Lower lobe of right lung (tissue), 2 donors: ENCODE data around the gene MYH2. TPM values are rescaled to one million over a fixed set of nuclear protein-coding genes. Genes with fewer than 3 reads are reported as not detected.
"Not testable (repeated sequence)": the region's sequence is repeated elsewhere in the genome, so short reads cannot be mapped to it uniquely, and the experiment has no call there.

ENCODE experiments used
- ATAC-seq, 2 donors: fragments of 200-7000 bp; cut with Tn5 transposase; one replicate each; pipeline ENCODE4 v1.9.1; 2020 to 2022; ENCODE audit warnings: mild to moderate bottlenecking in 2 of 2, moderate library complexity in 2 of 2
- DNase-seq: peaks from one replicate; pipeline ENCODE4 v3.0.0-alpha.2; 2020
- H3K27ac ChIP-seq: fragments of 200-600 bp; one replicate; pipeline ENCODE4 v1.8.0; 2022
- H3K27me3 ChIP-seq: fragments of 200-600 bp; one replicate; pipeline ENCODE4 v1.8.0; 2022; ENCODE audit warnings: low read depth
- H3K36me3 ChIP-seq: fragments of 200-600 bp; one replicate; pipeline ENCODE4 v1.8.0; 2022; ENCODE audit warnings: mild to moderate bottlenecking
- H3K4me1 ChIP-seq: fragments of 200-600 bp; one replicate; pipeline ENCODE4 v1.8.0; 2022
- H3K4me3 ChIP-seq: fragments of 200-600 bp; one replicate; pipeline ENCODE4 v1.8.0; 2022; ENCODE audit warnings: mild to moderate bottlenecking
- H3K9me3 ChIP-seq: fragments of 200-600 bp; one replicate; pipeline ENCODE4 v1.8.0; 2022
- intact Hi-C: fragments of 100-400 bp; cut with DNase I; formaldehyde crosslinking; loops from one replicate; pipeline ENCODE4 v1.11.0; 2022
- total RNA-seq: library from RNA; stranded (reverse); fragmentation: NEBNext Ultra II Directional; extraction: Animal tissue kit (Norgen Biotek cat#: 25700); gene quantifications from one replicate; pipeline ENCODE4 v1.2.1, GENCODE V29; 2021
- TF ChIP-seq, protein P1 (sequence below): fragments of 200-600 bp; IDR thresholded peaks from one replicate; pipeline ENCODE4 v1.8.0; 2022; ENCODE audit warnings: antibody characterized with exemption, mild to moderate bottlenecking
- donor health status: DM: no; HTN: yes; CAD: no; lungs with severe emphysema.

MYH2 gene
- total RNA-seq, 1 donor from 2014 or later, result 0.06 TPM

DNA sequence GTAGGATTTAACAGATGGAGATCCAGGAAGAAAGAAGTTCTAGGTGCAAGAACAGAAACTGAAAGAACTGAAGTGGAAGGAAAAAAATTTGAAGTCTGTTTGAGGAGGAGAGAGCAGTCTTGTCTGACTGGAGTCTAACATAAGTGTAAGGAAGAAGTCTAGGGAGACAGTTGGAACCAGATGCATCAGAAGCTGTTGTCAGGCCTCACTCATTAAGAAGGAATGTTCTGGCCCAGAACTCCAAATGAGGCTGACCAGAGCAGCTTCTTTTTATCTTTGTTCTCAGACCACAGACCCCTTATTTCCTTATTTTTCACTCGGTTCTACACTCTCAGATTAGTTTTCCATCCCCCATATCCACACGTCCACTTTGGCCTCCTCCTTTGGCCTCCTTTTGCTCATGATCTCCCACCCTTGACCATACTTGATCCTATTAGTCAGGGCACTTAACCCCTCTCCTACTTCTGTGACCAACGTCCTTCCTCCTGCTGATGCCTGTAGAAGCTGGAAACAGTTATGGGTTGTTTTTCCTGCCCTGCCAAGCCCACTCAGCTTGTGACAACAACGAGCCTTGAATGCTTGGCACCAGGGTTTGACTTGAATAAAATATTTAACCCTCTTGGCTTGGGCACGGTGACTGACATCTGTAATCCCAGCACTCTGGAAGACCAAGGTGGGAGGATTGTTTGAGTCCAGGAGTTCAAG, 7.0 kb upstream of the MYH2 start:
- ATAC-seq (no peak), DNase-seq (no peak)
- Histone ChIP-seq H3K27ac (no peak overlapping the region), H3K27me3 (no peaks in the 10 kb centered on the region), H3K9me3 (no peaks in the 10 kb centered on the region), H3K4me3 (no peak overlapping the region), H3K4me1 (no peaks in the 10 kb centered on the region), H3K36me3 (no peaks in the 10 kb centered on the region)
- TF ChIP-seq, protein P1, sequence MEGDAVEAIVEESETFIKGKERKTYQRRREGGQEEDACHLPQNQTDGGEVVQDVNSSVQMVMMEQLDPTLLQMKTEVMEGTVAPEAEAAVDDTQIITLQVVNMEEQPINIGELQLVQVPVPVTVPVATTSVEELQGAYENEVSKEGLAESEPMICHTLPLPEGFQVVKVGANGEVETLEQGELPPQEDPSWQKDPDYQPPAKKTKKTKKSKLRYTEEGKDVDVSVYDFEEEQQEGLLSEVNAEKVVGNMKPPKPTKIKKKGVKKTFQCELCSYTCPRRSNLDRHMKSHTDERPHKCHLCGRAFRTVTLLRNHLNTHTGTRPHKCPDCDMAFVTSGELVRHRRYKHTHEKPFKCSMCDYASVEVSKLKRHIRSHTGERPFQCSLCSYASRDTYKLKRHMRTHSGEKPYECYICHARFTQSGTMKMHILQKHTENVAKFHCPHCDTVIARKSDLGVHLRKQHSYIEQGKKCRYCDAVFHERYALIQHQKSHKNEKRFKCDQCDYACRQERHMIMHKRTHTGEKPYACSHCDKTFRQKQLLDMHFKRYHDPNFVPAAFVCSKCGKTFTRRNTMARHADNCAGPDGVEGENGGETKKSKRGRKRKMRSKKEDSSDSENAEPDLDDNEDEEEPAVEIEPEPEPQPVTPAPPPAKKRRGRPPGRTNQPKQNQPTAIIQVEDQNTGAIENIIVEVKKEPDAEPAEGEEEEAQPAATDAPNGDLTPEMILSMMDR, result no peak
- intact Hi-C loops, result no loop called here

DNA sequence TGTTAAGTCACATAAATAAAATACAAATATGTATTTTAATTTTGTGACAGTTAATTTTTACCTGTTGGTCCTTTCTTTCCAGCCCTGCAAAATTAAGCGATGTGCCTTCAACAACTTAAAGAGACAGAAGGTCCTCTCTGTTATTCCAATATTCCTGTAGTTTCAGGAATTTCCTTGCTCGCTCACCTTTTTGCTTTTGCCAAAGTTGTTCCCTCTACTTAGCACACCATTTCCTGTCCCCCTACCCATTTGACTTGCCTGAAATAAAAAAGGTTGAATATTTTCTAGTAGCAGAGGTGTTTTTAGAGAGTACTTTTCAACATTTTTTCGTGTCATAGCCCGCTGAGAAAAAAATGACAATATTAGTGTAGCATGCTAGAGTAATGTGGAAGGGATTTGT, 556 bp upstream of the MYH2 start:
- DNase-seq, result no peak
- Histone ChIP-seq H3K27ac (no peak overlapping the region), H3K36me3 (no peaks in the 10 kb centered on the region), H3K4me3 (no peak overlapping the region), H3K9me3 (no peaks in the 10 kb centered on the region), H3K4me1 (no peaks in the 10 kb centered on the region), H3K27me3 (no peaks in the 10 kb centered on the region)
- ATAC-seq, result no peak
- TF ChIP-seq, protein P1, result no peak
- intact Hi-C loops, result no loop called here

DNA sequence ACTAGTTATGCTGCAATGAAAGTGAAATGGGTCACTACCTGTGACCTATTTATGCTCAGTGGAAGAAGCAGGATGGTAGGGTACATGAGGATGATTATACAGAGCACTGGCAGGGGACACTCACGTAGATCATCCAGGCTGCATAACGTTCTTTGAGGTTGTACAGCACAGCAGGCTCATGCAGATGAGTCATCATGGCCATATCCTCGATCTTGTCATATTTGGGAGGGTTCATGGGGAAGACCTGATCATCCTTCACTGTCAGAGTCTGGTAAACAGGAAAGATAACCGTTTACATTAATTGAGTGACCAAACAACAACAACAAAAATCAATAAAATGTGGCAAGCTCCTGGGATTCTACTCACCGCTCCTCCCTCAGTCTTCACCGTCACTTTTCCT, 2.1 kb downstream of the MYH2 start:
- Histone ChIP-seq H3K4me3 (no peak overlapping the region), H3K27me3 (no peaks in the 10 kb centered on the region), H3K9me3 (no peaks in the 10 kb centered on the region), H3K27ac (no peak overlapping the region), H3K4me1 (no peaks in the 10 kb centered on the region), H3K36me3 (no peaks in the 10 kb centered on the region)
- ATAC-seq, result no peak
- no peak for DNase-seq
- TF ChIP-seq, protein P1, result no peak
- intact Hi-C loops, result no loop called here

DNA sequence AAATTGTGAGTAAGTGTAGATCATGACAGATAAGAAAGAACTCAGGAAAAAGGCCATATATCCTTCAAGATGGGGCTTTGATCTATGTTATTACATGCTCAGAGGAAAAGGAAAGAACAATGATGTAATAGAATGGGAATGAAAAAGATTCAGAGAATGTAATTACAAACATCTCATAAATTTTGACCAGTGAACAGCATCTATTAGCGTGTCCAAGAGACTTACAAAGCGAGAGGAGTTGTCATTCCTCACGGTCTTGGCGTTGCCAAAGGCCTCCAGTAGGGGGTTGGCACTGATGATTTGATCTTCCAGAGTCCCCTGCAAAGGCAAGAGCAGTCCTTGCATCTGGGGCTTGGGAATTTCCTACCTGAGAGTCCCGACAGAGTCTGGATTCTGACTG, 6.0 kb downstream of the MYH2 start:
- H3K4me3 ChIP-seq, H3K27me3 ChIP-seq, H3K27ac ChIP-seq, H3K9me3 ChIP-seq, H3K36me3 ChIP-seq, ATAC-seq, intact Hi-C loops, DNase-seq, H3K4me1 ChIP-seq: not testable (repeated sequence)
- TF ChIP-seq, protein P1, result peak; percentile 11

DNA sequence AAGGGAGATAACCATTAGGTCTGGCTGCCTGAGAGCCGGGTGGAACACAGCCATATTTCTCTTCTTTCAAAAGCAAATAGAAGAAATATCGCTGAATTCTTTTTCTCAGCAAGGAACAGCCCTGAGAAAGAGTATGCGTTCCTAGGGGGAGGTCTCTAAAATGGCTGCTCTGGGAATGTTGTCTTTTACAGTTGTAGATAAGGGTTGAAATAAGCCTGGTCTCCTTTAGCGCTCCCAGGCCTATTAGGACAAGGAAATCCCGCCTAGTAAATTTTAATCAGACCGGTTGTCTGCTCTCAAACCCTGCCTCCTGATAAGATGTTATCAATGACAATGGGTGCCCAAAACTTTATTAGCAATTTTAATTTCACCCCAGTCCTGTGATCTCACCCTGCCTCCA, 8.3 kb downstream of the MYH2 start:
- DNase-seq, H3K27ac ChIP-seq, H3K27me3 ChIP-seq, H3K4me1 ChIP-seq, H3K36me3 ChIP-seq, intact Hi-C loops, H3K4me3 ChIP-seq, ATAC-seq, H3K9me3 ChIP-seq: not testable (repeated sequence)

DNA sequence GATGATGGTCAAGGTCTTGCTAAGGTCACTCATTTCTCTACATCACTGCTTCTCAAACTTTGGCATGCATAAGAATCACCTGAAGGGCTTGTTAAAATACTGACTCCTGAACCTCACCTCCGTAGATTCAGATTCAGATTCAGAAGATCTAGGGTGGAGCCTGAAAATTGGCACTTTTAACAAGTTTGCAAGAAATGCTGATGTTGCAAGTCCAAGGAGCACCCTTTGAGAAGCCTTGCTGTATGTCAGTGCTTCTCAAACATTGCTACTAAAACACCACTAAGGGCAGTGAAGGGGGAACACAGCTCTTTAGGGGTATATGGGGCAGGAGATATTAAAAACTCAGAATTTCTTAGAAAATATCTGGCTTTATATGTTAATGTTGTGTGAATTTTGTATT, 17.4 kb downstream of the MYH2 start:
- no peak for ATAC-seq
- intact Hi-C loops, result no loop called here
- no peak overlapping the region for H3K27ac ChIP-seq

More for the DNA sequence above, 17.4 kb downstream of the MYH2 start:
- Histone ChIP-seq H3K4me1 (no peaks in the 10 kb centered on the region), H3K36me3 (no peaks in the 10 kb centered on the region), H3K27me3 (no peaks in the 10 kb centered on the region), H3K9me3 (no peaks in the 10 kb centered on the region), H3K4me3 (no peak overlapping the region)
- TF ChIP-seq, protein P1, result no peak
- no peak for DNase-seq
